GM18505 (cell line): ENCODE results near the gene TXLNB.
"Not testable (repeated sequence)": the region's sequence is repeated elsewhere in the genome, so short reads cannot be mapped to it uniquely, and the experiment has no call there.

Source experiments
- ATAC-seq: cut with Tn5 transposase; IDR thresholded peaks from one replicate; pipeline ENCODE4 v1.9.1; 2021; ENCODE audit not compliant: unreplicated experiment
- POLR2A ChIP-seq: IDR thresholded peaks from 4 replicates; pipeline ENCODE4 v1.6.1; 2011; ENCODE audit warnings: borderline replicate concordance; ENCODE audit not compliant: insufficient read depth, insufficient read length; ENCODE audit errors: extremely low read depth

The TXLNB gene

DNA sequence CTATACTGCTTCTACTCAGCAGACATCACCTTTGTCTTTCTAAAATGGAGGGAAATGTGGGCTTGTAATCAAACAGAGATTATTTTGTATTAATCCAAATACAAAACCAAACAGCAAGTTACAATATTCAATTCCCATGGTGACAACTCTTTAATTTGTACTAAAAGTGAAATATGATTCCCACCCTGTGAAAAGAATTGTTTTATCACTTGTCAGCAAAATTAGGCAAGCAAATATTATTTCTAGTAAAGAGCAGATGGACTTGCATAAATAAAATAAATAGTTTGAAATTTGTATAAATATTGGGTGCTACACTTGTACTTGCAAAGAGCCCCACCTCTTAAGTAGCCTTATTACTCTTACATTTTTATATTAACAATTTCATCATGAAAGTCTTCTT, 6.1 kb upstream of the TXLNB start:
- no peak for TF ChIP-seq POLR2A
- ATAC-seq = no peak

DNA sequence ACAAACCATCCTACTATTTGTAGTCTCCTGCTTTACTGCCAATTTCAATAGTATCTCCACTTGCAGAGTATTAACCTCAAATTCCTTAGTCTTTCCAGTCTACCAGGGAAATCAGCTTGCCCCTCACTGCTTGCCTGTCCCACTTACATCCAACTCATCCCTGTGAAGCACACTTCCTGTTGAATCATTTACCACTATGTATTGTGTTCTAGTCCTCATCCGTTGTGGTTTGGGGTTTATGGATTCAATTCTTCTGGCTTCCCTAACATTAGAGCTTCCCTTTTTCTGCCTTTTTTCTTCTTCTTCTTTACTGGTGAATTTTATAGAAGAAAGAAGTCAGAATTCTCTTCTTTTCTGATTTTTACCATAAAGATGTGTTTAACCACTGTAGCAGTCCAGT, 5.1 kb upstream of the TXLNB start:
- no peak for ATAC-seq
- TF ChIP-seq POLR2A = no peak

DNA sequence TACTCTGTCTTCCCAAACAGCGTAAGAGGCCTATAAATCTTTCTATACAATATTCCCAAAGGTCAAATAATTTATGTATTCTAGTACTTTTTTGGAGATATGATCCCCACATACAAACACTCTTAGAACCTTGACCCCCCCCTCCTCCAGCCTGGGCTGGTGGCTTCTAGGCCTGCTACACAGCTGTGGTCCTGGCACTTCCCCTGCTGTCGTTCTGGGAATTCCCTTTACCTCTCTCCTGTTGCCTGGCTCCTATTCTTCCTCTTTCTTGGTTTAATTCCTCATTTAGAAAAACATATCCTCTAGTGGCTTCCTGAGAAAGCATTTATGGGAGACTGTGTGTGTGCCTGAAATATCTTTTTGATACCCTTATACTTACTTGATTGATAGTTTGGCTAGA, 4.1 kb upstream of the TXLNB start:
- TF ChIP-seq POLR2A = no peak
- no peak for ATAC-seq

DNA sequence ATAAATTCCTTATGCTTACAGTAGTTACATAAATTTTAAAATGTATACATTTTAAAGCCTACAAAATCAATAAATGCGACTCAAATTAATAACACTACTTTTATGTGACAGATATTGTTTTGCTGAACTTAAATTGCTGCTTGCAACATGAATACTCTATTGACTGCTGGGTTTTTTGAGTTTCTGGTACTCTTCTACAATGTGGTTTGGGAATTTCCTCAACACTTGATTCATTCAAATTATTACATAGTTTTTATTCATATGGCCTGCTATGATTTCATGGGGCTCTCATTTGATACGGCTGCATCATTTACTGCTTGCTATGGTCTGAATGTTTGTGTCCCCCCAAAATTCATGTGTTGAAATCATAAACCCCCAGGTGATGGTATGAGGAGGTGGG, 2.3 kb upstream of the TXLNB start:
- TF ChIP-seq POLR2A = no peak
- ATAC-seq = no peak

DNA sequence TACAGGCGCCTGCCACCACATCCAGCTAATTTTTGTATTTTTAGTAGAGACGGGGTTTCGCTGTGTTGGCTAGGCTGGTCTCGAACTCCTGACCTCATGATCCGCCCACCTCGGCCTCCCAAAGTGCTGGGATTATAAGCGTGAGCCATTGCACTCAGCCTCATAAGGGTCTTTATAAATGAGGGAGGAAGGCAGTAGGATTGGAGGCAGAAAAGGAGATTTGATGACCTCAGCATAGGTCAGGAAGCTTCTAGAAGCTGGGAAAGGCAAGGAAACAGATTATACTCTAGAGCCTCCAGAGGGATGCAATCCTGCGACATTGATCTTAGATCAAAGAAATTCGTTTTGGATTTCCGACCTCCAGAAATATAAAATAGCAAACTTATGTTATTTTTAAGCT, 1.4 kb upstream of the TXLNB start:
- not testable (repeated sequence) for ATAC-seq

DNA sequence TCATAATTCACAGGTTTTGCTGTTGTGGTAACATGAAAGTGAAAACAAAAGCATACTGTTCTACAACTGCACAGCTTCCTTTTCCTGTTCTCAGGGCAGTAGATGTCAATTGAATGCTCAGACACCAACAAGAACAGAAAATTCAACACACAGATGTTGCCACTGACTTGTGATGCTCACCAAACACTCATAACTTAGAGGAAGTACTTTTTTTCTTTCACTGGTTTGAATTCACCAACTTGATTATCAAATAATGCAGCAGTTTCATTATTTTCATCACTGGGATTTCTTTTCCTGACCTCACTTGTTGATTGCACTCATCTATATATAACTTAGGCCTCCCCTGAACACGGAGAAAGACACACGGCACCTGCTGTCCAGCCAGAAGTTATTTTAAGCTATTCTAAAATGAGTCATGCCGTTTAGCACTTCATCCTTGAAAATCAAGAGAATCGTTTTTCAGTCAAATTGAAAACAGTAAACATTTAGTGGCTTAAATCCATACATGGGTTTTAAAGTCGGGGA, 949 bp downstream of the TXLNB start:
- ATAC-seq = peak; percentile 82
- TF ChIP-seq POLR2A = peak; percentile 24

DNA sequence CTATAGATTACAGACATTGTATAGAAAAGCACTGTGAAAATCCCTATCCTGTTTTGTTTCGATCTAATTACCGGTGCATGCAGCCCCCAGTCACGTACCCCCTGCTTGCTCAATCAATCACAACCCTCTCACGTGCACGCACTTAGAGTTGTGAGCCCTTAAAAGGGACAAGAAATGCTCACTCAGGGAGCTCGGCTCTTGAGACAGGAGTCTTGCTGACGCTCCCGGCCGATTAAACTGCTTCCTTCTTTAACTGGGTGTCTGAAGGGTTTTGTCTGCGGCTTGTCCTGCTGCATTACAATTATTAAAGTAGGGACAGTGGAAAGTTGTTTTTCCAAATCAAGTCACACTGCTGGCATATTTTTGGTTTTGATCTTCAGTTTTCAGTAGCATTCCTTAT, 2.6 kb downstream of the TXLNB start:
- TF ChIP-seq POLR2A = no peak
- ATAC-seq = no peak

DNA sequence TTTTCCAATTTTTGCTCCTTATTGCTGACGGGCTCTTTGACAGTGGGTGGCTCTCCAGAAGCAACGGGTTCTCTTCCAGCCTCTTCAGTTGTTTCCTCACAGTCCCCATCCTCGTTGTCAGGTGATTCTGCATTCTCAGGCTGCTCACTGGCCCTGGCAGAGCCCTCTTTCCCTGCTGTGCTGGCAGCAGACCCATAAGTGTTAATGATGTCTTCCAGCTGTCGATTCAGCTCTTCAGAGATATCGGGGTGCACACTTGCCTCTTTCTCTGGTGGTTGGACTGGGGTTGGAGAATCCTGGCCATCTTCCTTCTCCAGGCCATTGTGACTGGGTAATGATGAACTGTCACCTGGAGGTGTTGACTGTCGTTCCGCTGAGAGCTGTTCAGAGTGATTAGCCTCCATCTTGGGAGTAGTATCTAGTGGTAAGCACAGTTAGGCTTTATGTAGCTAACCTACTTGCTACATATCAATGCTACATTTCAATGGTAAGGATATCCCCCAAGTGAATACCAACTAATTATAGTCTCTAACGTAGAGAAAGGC, 3.2 kb downstream of the TXLNB start:
- TF ChIP-seq POLR2A = no peak
- no peak for ATAC-seq

DNA sequence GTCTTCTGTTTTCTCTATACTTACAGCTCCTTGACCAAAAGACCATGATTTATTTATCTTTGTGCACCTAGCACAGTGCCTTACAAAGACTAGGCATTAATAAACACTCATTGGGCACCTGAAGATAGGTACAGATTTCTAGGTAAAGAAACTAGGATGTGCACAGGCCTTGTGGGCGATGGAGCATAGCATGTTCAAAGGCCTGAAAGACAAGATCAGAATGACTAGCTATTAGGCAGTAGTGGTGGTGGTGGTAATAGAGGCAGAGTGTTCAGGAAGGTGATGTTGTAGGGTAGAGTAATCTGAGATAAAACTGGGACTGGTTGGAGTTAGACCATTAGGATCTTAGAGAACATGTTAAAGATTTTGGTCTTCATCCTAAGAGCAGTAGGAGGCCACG, 3.9 kb downstream of the TXLNB start:
- ATAC-seq = peak; percentile 24
- no peak for TF ChIP-seq POLR2A

DNA sequence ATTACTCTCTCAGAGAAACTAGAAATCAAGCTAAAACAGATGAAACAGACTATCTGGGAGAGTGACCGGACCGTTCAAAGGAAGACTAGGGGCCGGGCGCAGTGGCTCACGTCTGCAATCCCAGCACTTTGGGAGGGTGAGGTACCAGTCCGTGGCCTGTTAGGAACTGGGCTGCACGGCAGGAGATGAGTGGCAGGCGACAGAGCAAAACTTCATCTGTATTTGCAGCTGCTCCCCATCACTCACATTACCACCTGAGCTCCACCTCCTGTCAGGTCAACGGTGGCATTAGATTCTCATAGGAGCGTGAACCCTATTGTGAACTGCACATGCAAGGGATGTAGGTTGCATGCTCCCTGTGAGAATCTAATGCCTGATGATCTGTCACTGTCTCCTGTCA, 5.4 kb downstream of the TXLNB start:
- ATAC-seq = not testable (repeated sequence)

DNA sequence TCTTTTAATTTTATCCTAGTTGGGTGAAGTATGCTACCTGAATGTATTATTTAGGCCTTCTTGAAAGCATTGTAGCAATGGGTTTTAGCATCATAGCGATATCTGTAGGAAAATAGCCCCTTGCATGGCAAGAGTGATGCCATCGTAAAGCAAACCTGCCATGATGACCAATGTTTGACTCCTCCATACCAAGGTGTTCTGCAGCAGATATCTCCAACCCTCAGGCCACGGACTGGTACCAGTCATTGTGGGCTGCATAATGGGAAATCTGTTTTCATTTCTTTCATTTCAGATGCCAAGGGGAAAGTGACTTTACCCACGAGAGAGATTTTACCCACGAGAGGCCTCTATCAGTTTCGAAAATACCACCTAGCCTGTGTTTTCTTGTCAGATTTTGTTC, 6.2 kb downstream of the TXLNB start:
- ATAC-seq = no peak
- no peak for TF ChIP-seq POLR2A

DNA sequence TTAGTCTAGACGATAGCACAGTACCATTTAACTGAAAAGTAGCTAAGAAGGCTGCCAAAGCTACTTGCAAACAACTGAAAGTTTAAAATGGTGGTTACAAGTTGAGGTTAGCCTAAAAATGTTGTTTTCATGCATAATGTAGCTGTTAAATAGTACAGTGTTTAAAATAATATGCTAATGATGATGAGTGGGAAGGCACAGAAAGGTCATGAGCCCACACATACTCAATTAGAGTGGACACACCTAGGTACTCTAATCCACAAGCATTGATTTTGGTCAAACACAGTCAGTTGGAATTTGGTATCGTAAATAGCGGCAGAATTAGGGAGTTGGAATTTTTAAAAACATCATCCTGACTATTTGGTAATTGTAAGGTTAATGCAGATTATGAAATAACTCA, 7.0 kb downstream of the TXLNB start:
- TF ChIP-seq POLR2A = no peak
- ATAC-seq = no peak

DNA sequence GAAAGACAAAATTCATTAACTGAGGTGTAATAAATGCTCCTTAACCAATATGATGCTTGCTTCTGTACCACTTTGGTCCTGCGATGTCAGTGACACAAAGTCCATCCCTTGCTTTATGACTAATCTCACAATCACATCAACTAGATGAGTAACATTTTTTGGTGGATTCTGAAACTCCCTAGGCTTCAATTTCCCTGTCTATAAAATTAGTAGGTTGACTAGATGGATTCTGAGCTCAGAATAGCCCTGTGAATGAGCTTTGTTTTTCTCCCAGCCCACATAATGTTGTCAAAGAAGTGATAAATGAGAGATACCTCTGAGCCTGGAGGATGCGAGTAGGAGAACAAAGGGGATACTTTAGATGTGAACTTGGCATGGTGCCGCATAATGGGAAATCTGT, 9.1 kb downstream of the TXLNB start:
- ATAC-seq = no peak
- TF ChIP-seq POLR2A = no peak

DNA sequence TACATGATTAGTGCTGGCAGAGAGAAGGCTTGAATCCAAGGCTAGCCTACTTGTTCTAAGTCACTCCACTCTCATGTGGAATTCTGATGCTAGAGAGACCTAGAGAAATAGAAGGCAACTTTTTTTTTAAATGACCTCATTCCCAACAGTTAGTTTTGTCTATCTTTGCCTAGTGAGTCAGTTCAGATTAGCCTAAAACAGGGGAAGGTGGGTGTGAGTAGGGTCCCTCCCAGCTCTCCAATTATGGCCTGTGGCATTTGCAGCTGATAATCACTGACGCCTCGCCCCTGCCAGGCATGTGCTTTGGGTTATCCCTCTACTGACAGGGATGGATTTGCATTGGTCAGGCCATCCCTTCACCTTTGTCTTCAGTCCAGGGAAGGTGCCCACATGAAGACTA, 13.6 kb downstream of the TXLNB start:
- TF ChIP-seq POLR2A = no peak
- no peak for ATAC-seq

DNA sequence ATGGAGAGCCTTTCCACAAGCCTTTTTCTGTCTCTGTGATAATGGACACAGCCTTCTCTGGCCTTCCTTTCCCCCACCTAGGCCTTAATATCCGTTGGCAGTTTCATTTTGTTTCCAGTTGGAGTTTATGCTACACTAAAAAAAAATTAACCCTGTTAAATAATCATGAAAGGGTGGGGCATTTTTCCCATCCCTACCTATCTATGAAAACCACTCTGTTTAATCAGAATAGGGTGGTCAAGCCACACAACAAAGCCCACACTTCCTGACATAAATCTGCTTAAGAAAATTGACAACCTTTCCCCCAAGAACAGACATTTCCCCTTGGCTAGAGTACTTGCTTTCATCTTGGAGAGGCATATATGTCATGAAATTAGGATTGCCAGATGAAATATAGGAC, 14.2 kb downstream of the TXLNB start:
- TF ChIP-seq POLR2A = no peak
- ATAC-seq = no peak
